ENCODE measurements around the gene TNRC6B. TPM values are rescaled to one million over a fixed set of nuclear protein-coding genes. Genes with fewer than 3 reads are reported as not detected.
A peak's percentile ranks its signal among the peaks of the same experiment; 100 is the strongest.
"Not testable (repeated sequence)": the region's sequence is repeated elsewhere in the genome, so short reads cannot be mapped to it uniquely, and the experiment has no call there.

TNRC6B gene
- total and polyA plus RNA-seq, 8 donors = 13.7 to 40.7 (median 15.7) TPM

DNA sequence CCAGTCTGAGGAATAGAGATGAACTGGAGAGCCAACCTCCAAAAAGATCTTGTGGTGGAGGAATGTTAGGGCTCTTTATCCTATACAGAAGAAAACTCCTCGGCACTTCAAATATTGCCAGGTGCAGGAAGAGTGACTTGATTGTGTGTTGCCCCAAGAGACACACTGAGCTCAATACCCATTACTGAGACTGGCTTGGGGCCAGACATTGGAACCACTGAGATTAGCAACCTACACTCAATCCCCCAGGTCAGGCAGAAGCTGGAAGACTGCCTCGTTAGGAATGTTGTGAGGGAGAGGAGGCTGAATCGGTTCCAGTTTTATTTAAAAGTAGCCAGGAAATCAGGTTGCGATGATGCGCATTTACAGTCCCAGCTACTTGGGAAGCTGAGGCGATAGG is 190.3 kb downstream of the TNRC6B start:
- intact Hi-C loops (cut with DNase I) = no loop called here
- peaks cover 0 to 9% of the 10 kb centered on the region in 2 donors for H3K4me1 ChIP-seq
- no peak overlapping the region for H3K4me3 ChIP-seq
- no peak for DNase-seq
- TF ChIP-seq, protein P1, sequence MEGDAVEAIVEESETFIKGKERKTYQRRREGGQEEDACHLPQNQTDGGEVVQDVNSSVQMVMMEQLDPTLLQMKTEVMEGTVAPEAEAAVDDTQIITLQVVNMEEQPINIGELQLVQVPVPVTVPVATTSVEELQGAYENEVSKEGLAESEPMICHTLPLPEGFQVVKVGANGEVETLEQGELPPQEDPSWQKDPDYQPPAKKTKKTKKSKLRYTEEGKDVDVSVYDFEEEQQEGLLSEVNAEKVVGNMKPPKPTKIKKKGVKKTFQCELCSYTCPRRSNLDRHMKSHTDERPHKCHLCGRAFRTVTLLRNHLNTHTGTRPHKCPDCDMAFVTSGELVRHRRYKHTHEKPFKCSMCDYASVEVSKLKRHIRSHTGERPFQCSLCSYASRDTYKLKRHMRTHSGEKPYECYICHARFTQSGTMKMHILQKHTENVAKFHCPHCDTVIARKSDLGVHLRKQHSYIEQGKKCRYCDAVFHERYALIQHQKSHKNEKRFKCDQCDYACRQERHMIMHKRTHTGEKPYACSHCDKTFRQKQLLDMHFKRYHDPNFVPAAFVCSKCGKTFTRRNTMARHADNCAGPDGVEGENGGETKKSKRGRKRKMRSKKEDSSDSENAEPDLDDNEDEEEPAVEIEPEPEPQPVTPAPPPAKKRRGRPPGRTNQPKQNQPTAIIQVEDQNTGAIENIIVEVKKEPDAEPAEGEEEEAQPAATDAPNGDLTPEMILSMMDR (IDR thresholded peaks at IDR 0.05) = no peak
- peaks cover 0 to 48% of the 10 kb centered on the region in 2 donors for H3K36me3 ChIP-seq
- no peaks in the 10 kb centered on the region for H3K9me3 ChIP-seq
- no peak overlapping the region for H3K27ac ChIP-seq
- H3K27me3 ChIP-seq = no peaks in the 10 kb centered on the region
- ATAC-seq = no peak

DNA sequence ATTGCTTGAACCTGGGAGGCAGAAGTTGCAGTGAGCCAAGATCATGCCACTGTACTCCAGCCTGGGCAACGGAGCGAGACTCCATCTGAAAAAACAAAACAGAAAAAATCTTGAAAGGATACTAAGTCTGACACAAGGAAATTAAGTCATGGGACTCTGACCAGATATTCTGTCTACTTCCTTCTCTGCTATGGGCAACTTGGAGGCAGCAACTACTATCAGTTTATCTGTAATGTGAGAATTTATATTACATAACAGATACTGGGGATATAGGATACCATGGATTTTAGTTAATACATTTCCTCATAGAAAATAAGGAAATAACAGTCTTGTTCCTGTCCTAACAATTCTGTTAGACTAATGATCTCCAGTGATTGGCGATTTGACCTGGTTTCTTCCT is 191.1 kb downstream of the TNRC6B start:
- DNase-seq = no peak
- H3K4me3 ChIP-seq = no peak overlapping the region
- H3K4me1 ChIP-seq = peaks cover 0 to 9% of the 10 kb centered on the region in 2 donors
- H3K27me3 ChIP-seq = no peaks in the 10 kb centered on the region
- no peaks in the 10 kb centered on the region for H3K9me3 ChIP-seq
- intact Hi-C loops (cut with DNase I) = no loop called here
- TF ChIP-seq, protein P1 (IDR thresholded peaks at IDR 0.05) = no peak
- ATAC-seq = no peak
- peaks cover 0 to 39% of the 10 kb centered on the region in 2 donors for H3K36me3 ChIP-seq
- no peak overlapping the region for H3K27ac ChIP-seq

DNA sequence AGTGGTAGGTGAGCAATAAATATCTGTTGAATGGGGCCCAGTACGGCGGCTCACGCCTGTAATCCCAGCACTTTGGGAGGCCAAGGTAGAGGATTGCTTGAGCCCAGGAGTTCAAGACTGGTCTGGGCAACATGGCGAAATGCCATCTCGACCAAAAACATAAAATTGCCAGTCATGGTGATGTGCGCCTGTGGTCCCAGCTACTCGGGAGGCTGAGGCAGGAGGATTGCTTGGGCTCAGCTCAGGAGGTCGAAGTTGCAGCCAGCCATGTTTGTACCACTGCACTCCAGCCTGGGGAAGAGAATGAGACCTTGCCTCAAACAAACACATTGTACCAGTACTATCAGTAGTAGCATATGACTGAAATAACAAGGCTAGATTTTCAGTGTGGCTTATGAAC is 196.8 kb downstream of the TNRC6B start:
- H3K27me3 ChIP-seq = no peaks in the 10 kb centered on the region
- no peak overlapping the region for H3K4me3 ChIP-seq
- no peak overlapping the region for H3K27ac ChIP-seq
- ATAC-seq (no peak), DNase-seq (peak in 1 of 4 donors; percentile 37)
- no peaks in the 10 kb centered on the region for H3K36me3 ChIP-seq
- H3K4me1 ChIP-seq = peaks cover 0 to 22% of the 10 kb centered on the region in 2 donors
- TF ChIP-seq, protein P1 (IDR thresholded peaks at IDR 0.05) = no peak
- intact Hi-C loops (cut with DNase I) = no loop called here
- H3K9me3 ChIP-seq = no peaks in the 10 kb centered on the region

DNA sequence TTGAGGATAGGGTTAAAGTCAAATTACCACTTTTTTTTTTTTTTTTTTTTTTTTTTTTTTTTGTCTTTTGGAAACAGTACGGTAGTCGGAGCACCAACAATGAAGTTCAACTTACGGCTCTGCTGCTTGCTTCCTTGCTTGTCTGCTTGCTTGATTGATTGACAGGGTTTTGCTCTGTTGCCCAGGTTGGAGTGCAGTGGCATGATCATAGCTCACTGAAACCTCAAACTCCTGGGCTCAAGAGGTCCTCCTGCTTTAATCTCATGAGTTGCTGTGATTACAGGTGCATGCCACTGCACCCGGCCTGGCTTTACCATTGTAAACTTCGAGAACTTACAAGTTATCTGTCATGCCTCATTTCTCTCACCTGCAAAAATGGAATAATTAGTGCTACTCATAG is 198.4 kb downstream of the TNRC6B start:
- peak in 1 of 4 donors; percentile 59 for DNase-seq
- intact Hi-C loops (cut with DNase I) = no loop called here
- H3K36me3 ChIP-seq = no peaks in the 10 kb centered on the region
- peaks cover 0 to 19% of the 10 kb centered on the region in 2 donors for H3K4me1 ChIP-seq
- H3K27ac ChIP-seq = peak overlapping the region in 1 of 2 donors; percentile 31
- H3K9me3 ChIP-seq = no peaks in the 10 kb centered on the region
- no peaks in the 10 kb centered on the region for H3K27me3 ChIP-seq
- ATAC-seq = peak; percentile 90
- H3K4me3 ChIP-seq = no peak overlapping the region
- TF ChIP-seq, protein P1 (IDR thresholded peaks at IDR 0.05) = no peak

DNA sequence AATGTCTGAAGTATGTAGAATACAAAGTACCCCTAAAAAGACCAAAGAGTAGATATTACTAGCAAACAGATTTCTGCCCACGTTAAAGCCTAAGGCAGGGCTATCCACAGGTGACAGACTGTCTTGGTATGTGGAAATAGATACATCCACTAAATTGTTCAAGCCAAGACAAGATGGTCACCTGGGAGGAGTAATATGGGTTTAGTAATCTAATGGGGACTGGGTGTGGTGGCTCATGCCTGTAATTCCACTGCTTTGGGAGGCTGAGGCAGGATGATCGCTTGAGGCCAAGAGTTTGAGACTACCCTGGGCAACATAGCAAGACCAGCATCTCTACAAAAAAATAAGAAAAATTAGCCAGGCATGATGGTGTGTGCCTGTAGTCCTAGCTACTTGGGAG is 200.2 kb downstream of the TNRC6B start:
- no peaks in the 10 kb centered on the region for H3K27me3 ChIP-seq
- intact Hi-C loops (cut with DNase I) = no loop called here
- no peak overlapping the region for H3K4me3 ChIP-seq
- no peak overlapping the region for H3K27ac ChIP-seq
- TF ChIP-seq, protein P1 (IDR thresholded peaks at IDR 0.05) = no peak
- DNase-seq (no peak), ATAC-seq (no peak)
- no peaks in the 10 kb centered on the region for H3K36me3 ChIP-seq
- H3K4me1 ChIP-seq = peaks cover 0 to 13% of the 10 kb centered on the region in 2 donors
- no peaks in the 10 kb centered on the region for H3K9me3 ChIP-seq

DNA sequence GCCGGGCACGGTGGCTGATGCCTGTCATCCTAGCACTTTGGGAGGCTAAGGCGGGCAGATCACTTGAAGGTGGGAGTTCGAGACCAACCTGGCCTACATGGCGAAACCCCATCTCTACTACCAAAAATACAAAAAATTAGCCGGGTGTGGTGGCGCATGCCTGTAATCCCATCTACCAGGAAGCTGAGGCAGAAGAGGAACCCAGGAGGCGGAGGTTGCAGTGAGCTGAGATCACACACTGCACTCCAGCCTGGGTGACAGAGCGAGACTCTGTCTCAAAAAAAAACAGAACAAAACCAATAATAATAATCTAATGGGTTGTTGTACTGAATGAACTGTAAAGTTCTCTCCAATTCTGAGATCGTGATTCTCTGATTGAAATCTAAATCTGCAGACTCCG is 200.7 kb downstream of the TNRC6B start:
- intact Hi-C loops (cut with DNase I); DNase-seq; H3K27me3 ChIP-seq; H3K4me3 ChIP-seq; ATAC-seq; H3K36me3 ChIP-seq; H3K27ac ChIP-seq; H3K9me3 ChIP-seq: not testable (repeated sequence)
- H3K4me1 ChIP-seq = peaks cover 0 to 17% of the 10 kb centered on the region in 2 donors
